CD4-positive, alpha-beta T cell treated with Interleukin-17A for 1 hour (primary cell): ENCODE results near the gene FRAS1.

Experiments used
- DNase-seq: peaks from one replicate; pipeline ENCODE4 v3.0.0-alpha.2; 2020

Gene FRAS1

DNA sequence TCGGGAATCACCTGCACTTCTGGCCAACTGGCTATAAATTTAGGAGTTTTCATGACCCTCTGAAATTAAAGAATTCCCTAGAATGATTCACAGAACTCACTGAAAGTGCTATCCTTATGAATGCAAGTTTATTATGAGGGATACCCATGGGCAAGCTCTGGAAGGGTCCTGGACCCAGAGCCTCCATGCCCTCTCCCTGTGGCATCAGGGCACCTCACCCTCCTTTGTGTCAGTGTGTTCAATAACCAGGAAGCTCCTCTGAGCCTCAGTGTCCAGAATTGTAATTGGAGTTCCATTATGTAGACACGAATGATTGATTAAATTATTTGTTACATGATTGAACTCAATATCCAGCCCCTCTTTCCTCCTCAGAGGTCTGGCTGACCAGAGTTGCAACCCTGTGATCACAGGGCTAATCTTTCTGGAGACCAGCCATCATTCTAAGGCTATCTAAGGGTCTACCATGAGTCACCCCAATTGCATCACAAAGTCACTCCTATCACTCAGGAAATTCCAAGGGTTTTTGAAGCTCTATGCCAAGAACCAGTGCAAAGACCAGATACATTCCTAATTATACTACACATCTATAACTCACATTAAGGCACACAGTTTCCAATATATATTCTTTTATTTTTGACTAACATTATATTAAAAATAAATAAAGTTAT is 503.3 kb downstream of the FRAS1 start:
- no peak for DNase-seq

DNA sequence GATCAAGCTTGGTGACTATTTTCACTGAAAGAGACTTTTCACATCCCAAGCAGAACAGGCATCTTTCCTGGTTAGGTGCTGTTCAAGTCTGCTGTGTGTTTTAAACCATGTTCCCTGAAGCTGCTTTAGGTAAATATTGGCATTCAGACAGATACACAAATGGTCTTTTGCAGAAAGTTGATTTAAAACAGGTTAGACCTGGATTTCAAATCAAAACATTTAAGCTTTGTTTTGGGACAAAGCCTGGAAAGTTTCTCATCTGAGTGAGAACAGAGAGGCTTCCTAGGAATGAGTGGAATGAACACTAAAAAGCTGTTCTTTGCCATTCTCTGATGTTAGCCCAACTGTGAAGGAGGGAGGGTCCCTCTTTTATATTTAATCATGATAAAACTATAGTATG is 504.6 kb downstream of the FRAS1 start:
- DNase-seq = no peak

DNA sequence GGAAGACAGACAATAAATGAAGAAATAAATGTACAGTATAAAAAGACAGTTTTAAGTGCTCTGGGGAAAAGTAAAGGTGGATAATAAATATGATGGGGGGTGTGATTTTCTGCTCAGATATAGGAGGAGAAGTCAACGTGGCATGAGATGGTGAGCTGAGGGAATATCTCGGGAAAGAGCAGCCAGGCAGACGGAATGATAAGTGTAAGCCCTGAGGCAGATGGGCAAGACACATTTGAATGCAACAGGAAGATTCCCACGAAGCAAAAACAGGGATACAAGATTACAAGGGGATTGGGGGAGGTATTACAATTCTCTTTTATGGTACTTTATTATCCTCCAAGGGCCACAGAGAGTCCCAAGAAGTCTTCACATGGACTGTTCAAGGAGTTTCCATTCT is 505.6 kb downstream of the FRAS1 start:
- no peak for DNase-seq

DNA sequence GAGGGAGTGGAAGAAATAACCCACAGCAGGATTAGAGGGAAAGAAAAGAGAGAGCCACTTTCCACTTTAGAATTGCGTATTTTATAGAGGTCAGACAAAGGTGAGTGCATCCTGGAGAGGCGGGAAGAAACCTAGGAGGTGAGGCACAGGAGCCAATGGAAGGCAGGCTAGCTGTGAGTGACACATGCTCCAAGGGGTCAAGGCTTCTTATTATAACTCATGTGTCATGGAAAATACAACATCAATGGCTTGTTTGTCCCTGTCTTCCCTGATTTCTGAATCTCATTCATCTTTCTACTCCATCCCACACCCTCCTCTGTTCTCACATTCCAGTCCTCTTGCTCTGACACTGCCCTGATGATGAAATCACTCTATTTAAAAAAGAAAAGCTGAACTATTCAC is 508.8 kb downstream of the FRAS1 start:
- DNase-seq = no peak

DNA sequence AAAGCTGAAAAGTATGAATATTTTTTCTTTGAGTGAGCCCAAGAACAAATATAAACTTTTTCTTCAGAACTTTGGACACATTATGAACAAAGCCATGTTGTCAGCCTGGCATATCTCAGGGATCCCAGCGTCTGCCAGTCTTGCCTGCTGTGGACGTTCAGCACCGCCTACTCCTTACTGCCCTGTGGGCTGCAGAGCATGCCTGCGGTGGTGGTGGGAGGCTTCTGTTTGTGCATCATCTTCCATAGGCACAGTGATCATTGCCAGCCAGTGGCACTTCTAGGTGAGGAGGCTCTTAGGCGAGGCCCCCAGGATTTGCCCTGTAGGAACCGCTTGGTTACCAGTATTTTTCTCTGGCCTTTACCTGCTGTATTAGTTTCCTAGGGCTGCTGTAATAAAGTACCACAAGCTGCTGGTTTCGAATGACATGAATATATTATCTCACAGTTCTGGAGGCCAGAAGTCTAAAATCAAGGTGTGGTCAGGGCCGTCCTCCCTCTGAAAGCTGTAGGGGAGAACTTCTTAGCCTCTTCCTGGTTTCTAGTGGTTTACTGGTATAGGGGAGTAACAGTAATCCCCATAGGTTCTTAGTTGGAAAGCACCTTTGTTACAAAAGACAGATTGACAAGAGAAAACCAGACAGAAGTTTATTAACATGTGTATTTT is 509.8 kb downstream of the FRAS1 start:
- no peak for DNase-seq

DNA sequence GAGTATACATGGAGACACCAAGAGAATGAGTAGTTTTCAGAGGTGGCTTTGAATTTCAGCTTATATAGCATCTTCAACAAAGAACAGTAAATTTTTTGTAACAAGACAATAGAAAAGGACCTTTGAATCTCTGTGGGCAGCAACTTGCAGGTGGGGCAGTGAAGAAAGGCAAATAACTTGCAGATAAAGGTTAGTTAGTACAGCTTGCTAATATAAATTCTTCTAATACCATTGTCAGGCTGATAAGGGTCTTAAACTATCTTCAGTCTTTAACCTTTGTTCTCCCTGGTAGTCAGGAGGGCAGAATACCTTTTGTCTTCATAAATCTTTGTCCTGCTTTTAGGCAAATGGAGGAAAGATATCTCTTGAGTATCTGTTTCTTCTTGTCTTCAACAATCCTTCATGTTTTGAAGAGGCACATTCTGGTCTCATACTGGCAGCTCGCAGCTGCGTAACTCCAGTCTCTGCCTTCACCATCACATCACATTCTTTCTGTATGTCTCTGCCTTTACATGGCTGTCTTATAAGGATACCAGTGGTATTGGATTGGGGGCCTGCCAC is 510.5 kb downstream of the FRAS1 start:
- DNase-seq = no peak

DNA sequence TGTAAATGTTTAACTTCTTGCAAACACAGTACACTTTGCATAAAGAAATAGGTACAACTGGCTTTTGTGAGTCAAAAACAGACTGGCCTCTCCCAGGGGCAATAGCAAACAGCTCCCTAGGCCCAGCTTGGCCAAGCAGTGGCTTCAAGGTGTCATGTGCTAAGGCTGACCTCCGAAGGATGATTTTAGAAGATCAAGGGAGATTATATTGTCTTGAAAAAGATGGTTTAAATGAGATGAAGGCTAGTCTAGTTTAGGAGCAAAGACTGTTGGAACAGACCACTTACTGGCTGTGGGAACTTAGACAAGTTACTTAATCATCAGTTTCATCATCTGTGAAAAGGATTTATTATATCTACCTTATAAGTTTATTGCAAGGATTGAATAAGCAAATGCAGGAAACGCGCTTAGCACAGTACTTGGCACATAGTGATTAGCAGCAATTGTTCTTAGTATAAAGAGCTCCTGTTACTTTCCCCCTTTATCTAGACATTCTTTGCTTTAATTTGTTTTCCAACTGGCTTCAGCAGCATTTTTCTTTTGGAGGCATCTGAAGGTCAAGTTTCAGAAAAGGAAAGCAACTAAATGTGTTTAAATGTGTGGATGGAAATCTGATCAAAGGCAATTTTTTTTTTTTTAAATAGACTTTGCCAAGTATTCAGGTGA is 511.6 kb downstream of the FRAS1 start:
- no peak for DNase-seq

DNA sequence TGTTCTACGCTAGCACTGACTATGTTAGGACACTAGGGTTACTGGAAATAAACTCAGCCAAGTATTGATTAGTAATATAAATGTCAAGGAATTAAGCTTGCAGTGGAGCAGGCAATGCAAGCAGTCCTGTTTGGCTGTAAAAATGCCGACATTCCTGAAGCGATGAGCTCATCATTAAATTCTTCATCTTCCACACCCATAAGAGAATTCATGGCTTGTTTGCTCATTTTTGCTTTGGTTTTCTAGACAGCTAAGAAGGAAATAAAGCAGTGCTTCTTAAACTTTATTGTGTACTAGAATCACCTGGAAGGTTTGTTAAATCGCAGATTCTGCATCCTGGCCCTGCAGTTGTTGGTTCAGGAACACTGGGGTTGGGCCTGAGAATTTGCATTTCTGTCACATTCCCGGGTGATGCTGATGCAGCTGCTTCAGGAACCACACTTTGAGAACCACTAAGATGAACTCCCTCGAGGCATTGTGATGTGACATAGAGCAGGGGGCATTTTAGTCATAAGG is 512.2 kb downstream of the FRAS1 start:
- no peak for DNase-seq

DNA sequence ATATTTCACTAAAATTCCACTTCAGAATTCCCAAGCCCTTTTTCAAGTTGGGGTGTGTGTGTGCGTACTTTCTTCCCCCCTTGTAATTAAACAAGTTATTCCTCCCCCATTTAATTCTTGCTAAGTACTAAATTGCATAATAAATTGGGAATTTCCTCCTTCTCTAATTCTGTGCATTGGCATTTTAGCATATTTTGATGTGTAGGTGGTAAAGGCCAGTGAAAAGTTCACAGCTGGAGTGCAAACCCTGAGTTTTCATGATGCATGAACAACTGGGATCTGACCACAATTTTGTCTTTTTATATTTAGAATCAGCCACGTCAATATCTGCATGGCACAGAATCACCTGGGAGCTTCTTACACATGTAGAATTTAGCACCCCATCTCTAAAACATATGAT is 513.0 kb downstream of the FRAS1 start:
- no peak for DNase-seq

DNA sequence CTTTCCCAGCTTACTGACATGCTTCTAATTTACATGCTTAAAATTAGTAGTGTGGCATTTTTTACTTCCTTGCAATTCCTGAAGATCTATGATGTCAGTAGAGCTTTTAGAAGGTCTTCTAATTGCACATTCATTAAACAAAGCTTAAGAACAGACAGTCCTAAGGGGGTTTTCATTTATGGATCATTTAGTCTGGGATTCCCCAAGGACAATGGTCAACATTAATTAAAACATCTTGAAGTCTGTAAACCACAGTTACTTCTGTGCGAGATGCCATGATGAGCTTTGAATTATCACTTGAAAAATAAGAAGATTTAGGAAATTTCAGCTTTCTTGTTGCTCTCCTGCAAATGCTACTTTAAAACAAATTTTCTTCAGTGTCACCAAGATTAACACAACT is 514.7 kb downstream of the FRAS1 start:
- DNase-seq = no peak

DNA sequence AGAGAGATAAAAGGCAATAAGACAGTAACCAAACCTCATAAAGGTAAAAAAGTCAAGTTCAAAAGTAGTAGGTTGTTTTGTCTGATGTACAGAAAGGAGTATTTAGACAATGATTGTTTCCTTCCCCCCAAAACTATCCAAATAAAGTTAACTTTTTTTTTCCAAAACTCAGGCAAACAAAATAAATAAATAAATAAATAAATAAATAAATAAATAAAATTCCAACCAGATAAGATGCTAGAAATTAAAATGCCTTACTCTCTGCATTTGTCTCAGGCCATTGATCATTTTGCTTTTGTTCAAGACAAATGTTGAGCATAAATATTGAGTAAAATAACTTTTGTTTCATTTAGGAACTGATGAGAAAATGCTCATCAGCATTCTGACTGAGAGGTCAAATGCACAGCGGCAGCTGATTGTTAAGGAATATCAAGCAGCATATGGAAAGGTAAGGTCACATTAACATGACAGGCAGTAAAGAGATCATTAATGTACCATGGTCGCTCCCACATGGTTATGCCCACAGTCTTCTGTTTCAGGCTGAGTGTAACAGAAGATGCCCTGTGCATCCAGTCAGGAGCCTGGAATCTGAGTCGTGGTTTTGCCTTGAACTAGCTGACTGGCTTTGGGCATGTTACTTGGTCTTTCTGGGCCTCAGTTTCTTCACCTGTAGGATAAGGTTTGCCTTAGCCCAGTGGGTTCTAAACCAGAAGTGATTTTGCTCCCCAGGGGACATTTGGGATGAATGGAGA is 521.7 kb downstream of the FRAS1 start:
- no peak for DNase-seq

DNA sequence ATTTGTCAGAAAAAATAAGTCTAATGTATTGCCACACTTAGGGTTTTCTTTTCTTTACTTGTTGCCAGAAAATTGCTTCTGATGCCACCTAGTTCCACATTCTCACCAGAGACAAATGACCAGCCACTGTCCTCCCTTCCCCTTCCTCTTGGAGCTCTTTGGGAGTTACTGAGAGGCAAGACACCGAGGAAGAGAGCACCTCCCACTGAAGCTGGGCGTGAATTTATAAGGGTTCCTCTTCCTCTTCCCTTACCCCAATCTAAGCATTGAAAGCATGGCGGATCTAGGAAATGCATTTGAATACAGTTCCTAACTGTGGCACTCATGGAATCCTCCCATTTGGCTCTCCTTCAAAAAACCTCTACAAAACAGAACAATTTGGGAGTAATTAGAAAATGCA is 524.5 kb downstream of the FRAS1 start:
- no peak for DNase-seq

DNA sequence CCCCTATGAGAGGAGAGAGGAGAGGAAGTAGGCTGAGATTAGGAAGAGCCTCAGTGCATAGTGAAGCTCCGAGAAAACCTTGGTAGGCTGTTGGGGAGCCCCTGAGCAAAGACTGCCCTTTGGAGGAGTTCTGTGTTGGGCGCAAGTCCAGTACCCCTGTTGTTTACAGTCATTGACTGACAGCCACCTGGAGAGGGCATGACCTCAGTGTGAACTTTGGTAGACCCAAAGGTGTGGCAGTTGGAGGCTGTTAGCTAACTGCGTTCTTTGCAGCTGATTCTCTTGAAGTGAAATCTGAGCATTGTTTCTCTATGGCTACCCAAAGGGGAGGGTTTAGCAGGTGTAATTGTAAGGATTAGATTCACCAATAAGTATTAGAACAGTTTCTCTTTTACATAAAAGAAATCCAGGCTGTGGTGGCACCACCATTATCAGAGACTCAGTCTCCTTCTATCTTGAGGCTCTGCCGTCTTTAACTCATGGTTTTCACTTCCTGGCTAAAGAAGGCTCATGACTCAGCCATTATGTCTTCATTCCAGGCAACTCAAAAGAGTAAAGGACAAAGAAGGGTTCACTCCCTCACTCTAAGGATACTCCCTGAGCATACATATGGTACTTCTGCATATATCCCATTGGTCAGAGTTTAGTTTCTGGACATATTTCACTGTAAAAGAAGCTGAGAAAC is 527.9 kb downstream of the FRAS1 start:
- DNase-seq = no peak

DNA sequence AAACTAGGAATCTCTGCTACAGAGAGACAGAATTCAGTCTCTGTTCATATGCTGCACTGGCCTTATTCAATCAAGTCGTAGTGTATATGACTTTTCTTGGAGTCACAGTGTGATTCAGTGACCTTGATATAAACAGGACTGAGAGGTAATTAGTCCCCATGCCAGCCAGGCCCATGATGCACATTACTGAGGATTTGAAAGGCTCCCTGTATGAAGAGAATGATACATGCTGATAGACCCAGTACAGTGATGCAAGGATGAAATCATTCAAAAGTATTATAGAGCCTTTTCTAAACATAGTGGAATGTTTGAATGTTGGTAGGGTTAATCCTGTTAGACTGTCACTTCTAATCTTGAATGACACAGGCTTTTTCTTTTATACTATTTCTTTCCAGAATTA is 528.5 kb downstream of the FRAS1 start:
- no peak for DNase-seq

DNA sequence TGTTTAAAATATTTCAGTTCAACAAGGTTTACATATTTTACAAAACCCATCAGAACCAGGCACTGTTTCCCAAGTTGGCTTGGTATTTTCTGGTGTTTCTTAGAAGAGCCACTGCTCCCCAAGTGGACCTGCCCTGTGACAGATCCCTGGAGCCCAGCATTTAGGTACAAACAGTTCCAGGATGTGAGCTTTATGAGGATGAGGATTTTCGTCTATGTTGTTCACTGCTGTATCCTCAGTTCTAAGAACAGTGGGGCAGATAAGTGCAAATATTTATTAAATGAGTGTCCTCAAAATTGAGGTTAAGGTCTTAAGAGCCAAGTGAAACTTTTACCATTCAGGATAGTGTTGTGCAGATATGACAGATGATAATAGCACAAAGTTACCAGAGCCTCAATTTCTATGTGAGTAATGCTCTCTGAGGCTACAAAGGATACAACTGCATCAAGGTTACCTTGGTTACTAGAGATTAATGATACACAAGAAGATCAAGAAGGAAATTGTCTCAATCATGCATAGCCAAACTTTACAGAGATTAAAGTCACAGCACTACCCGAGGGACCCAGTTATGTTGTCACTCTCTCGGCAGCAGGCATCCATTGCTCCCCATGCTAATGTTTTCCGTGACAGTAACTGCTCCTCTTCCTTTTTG is 531.9 kb downstream of the FRAS1 start:
- no peak for DNase-seq

DNA sequence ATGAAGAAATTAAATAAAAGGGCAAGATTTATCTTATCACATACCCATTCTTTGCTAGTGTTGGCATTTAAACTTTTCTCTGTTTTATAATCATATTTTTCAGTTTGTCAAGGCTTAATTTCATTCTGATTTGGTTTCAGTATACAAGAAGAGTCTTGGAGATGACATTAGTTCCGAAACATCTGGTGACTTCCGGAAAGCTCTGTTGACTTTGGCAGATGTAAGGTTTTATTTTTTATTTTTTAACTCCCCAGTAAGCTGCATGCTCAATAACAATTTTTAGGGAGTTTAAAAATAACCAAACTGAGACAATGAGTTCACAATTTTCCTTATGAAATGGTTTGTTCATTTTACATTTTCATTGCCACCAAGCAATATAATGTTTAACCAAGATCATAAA is 534.3 kb downstream of the FRAS1 start:
- no peak for DNase-seq

DNA sequence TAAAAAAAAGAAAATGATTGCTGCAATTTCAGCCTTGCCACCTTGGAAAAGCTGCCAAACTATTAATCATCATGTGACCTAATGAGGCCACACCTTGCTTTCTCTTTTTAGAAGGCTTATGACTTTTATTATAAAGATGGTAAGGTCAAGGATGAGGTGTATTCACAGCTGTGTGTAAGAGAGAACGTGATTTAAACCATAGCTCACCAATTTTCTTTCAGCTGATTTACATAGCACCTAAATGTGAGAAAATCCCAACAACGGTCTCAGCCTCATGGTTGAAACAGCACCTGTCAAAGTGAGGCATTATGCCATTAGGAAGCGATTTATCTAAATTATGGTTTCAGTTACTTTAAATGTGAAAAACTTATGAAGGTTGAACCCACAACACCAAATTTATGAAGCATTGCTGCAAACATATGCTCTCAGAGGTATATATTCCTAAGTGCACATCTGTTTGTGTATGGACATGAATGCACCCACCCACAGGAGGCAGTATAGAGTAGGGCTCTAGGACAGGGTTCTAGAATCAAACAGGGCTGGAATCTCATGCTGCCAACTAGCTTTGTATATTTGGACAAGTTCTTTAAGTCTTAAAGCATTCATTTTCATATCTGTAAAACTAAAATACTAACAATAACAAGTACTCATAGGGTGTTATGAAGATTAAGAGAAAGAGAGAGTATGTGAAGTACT is 535.1 kb downstream of the FRAS1 start:
- no peak for DNase-seq
